Parathyroid adenoma (tissue), 2 donors: ENCODE data around the gene GPT2.

ENCODE experiments used
- H2AFZ ChIP-seq: fragments of 300-600 bp; sonication (generic); one replicate; pipeline ENCODE4 v1.7.0; 2017; ENCODE audit warnings: antibody characterized with exemption, mild to moderate bottlenecking
- H3K27ac ChIP-seq: fragments of 300-600 bp; sonication (generic); one replicate; pipeline ENCODE4 v1.7.0; 2017
- H3K27me3 ChIP-seq: fragments of 300-600 bp; sonication (generic); one replicate; pipeline ENCODE4 v1.7.0; 2017; ENCODE audit warnings: low read length; ENCODE audit not compliant: control insufficient read depth, insufficient read depth
- H3K36me3 ChIP-seq: fragments of 300-600 bp; sonication (generic); one replicate; pipeline ENCODE4 v1.7.0; 2017; ENCODE audit warnings: low read length; ENCODE audit not compliant: control insufficient read depth, insufficient read depth
- H3K4me1 ChIP-seq: fragments of 300-600 bp; sonication (generic); one replicate; pipeline ENCODE4 v1.7.0; 2017; ENCODE audit warnings: control low read depth
- H3K4me2 ChIP-seq: fragments of 300-600 bp; sonication (generic); one replicate; pipeline ENCODE4 v1.7.0; 2017; ENCODE audit warnings: low read length
- H3K4me3 ChIP-seq: fragments of 300-600 bp; sonication (generic); one replicate; pipeline ENCODE4 v1.7.0; 2017; ENCODE audit warnings: low read depth, low read length
- H3K79me2 ChIP-seq: fragments of 300-600 bp; sonication (generic); one replicate; pipeline ENCODE4 v1.7.0; 2017; ENCODE audit warnings: control low read depth
- H3K9ac ChIP-seq: fragments of 300-600 bp; sonication (generic); one replicate; pipeline ENCODE4 v1.7.0; 2017; ENCODE audit warnings: mild to moderate bottlenecking
- H3K9me3 ChIP-seq: fragments of 300-600 bp; sonication (generic); one replicate; pipeline ENCODE4 v1.7.0; 2017; ENCODE audit warnings: low read length; ENCODE audit not compliant: control insufficient read depth
- CTCF ChIP-seq: fragments of 300-600 bp; sonication (generic); IDR thresholded peaks from one replicate; pipeline ENCODE4 v1.7.0; 2017; ENCODE audit warnings: antibody characterized with exemption, mild to moderate bottlenecking
- donor health status: primary hyperparathyroidism.

The GPT2 gene

GRCh38 chr16:46954562-46954961, 70.4 kb downstream of the GPT2 start:
- Histone ChIP-seq H3K4me1 (no peaks in the 10 kb centered on the region), H3K4me3 (no peak overlapping the region), H3K9me3 (no peaks in the 10 kb centered on the region), H3K27me3 (no peaks in the 10 kb centered on the region), H3K79me2 (peaks cover 2% of the 10 kb centered on the region), H3K9ac (no peak overlapping the region), H3K36me3 (no peaks in the 10 kb centered on the region), H2AFZ (no peak overlapping the region), H3K4me2 (no peak overlapping the region), H3K27ac (no peak overlapping the region)
- no peak for TF ChIP-seq CTCF

- Histone ChIP-seq H3K36me3 (no peaks in the 10 kb centered on the region), H3K27me3 (no peaks in the 10 kb centered on the region), H3K9ac (no peak overlapping the region), H3K4me1 (peaks cover 7% of the 10 kb centered on the region), H3K27ac (no peak overlapping the region), H2AFZ (no peak overlapping the region), H3K4me3 (no peak overlapping the region), H3K79me2 (peaks cover 15% of the 10 kb centered on the region), H3K9me3 (no peaks in the 10 kb centered on the region), H3K4me2 (no peak overlapping the region)
- no peak for TF ChIP-seq CTCF
These were observed 77.5 kb downstream of the GPT2 start for GRCh38 chr16:46961373-46962353.

- Histone ChIP-seq H3K4me3 (no peak overlapping the region), H3K27me3 (no peaks in the 10 kb centered on the region), H3K36me3 (no peaks in the 10 kb centered on the region), H3K79me2 (peaks cover 23% of the 10 kb centered on the region), H3K4me2 (no peak overlapping the region), H3K27ac (no peak overlapping the region), H3K4me1 (peaks cover 7% of the 10 kb centered on the region), H3K9ac (no peak overlapping the region), H2AFZ (no peak overlapping the region), H3K9me3 (no peaks in the 10 kb centered on the region)
- TF ChIP-seq CTCF = no peak
These were observed 78.5 kb downstream of the GPT2 start for GRCh38 chr16:46962629-46963028.

GRCh38 chr16:46968063-46968435, 83.9 kb downstream of the GPT2 start:
- TF ChIP-seq CTCF = no peak
- Histone ChIP-seq H3K27me3 (no peaks in the 10 kb centered on the region), H3K27ac (no peak overlapping the region), H3K79me2 (peaks cover 45% of the 10 kb centered on the region), H3K9ac (no peak overlapping the region), H3K4me1 (no peaks in the 10 kb centered on the region), H3K4me3 (no peak overlapping the region), H3K36me3 (no peaks in the 10 kb centered on the region), H2AFZ (no peak overlapping the region), H3K9me3 (no peaks in the 10 kb centered on the region), H3K4me2 (no peak overlapping the region)

- Histone ChIP-seq H3K4me1 (no peaks in the 10 kb centered on the region), H3K4me2 (no peak overlapping the region), H3K36me3 (no peaks in the 10 kb centered on the region), H3K9ac (no peak overlapping the region), H3K27me3 (no peaks in the 10 kb centered on the region), H3K9me3 (no peaks in the 10 kb centered on the region), H3K79me2 (peaks cover 36% of the 10 kb centered on the region), H3K4me3 (no peak overlapping the region), H2AFZ (no peak overlapping the region), H3K27ac (no peak overlapping the region)
- no peak for TF ChIP-seq CTCF
These were observed 85.9 kb downstream of the GPT2 start for GRCh38 chr16:46970089-46970488.
